B cell (primary cell): ENCODE data around the gene C10orf88. TPM values are rescaled to one million over a fixed set of nuclear protein-coding genes. Genes with fewer than 3 reads are reported as not detected.

Experiments used
- ATAC-seq: fragments of 200-7000 bp; cut with Tn5 transposase; one replicate; pipeline ENCODE4 v1.10.0; 2021; ENCODE audit warnings: low read depth, mild to moderate bottlenecking, moderate number of reproducible peaks, moderate library complexity
- CTCF ChIA-PET: fragments of 350-600 bp; sonication (Branson Sonifier 250); formaldehyde crosslinking; loops from one replicate; lab custom pipeline; 2021; ENCODE audit warnings: antibody characterized with exemption, inconsistent platforms; lab: Charles Lee
- POLR2A ChIA-PET: fragments of 350-600 bp; sonication (Branson Sonifier 250); formaldehyde crosslinking; loops from one replicate; lab custom pipeline; 2021; ENCODE audit warnings: antibody characterized with exemption; lab: Charles Lee
- DNase-seq: peaks from one replicate; pipeline ENCODE4 v3.0.0; 2013
- H2AFZ ChIP-seq: 2 replicates; pipeline ENCODE4 v1.6.1; 2012; ENCODE audit warnings: mild to moderate bottlenecking, low read depth, low read length; ENCODE audit not compliant: insufficient read depth, poor library complexity, severe bottlenecking
- H3K27ac ChIP-seq, 2 donors: 1 replicate in 1 of 2; 2 replicates in 1 of 2; pipeline ENCODE4 v1.5.1; 2012 to 2013; ENCODE audit warnings: low read length in 2 of 2, mild to moderate bottlenecking in 2 of 2, moderate library complexity in 1 of 2
- H3K27me3 ChIP-seq, 4 experiments: fragments of 200-600 bp in 1 of 4; sonication (generic) in 1 of 4; replicated peaks in 1 of 4; 1 replicate in 2 of 4; 2 replicates in 2 of 4; pipeline versions ENCODE4 v1.6.1 to v1.7.0; 2013 to 2016; ENCODE audit warnings: low read length in 3 of 4, mild to moderate bottlenecking in 2 of 4, mixed read lengths in 1 of 4, moderate library complexity in 1 of 4; ENCODE audit not compliant: insufficient read depth in 4 of 4, control insufficient read depth in 3 of 4; ENCODE audit errors: control extremely low read depth in 1 of 4
- H3K36me3 ChIP-seq, 2 experiments: replicated peaks in 1 of 2; 1 replicate in 1 of 2; 2 replicates in 1 of 2; pipeline versions ENCODE4 v1.6.1 to v1.7.1; 2013; ENCODE audit warnings: low read length in 1 of 2; ENCODE audit not compliant: insufficient read depth in 2 of 2, control insufficient read depth in 1 of 2; ENCODE audit errors: control extremely low read depth in 1 of 2, extremely low read depth in 1 of 2
- H3K4me1 ChIP-seq, 2 donors: fragments of 200-600 bp in 1 of 2; sonication (generic) in 1 of 2; 1 replicate in 1 of 2; 2 replicates in 1 of 2; pipeline versions ENCODE4 v1.5.1 to v1.6.1; 2013 to 2017; ENCODE audit warnings: low read length in 2 of 2; ENCODE audit not compliant: control insufficient read depth in 2 of 2, insufficient read depth in 2 of 2
- H3K4me2 ChIP-seq: replicated peaks from 2 replicates; pipeline ENCODE3; 2012; ENCODE audit warnings: mild to moderate bottlenecking, low read depth, low read length; ENCODE audit not compliant: poor library complexity, severe bottlenecking
- H3K4me3 ChIP-seq, 5 experiments: fragments of 200-600 bp in 1 of 5; sonication (generic) in 1 of 5; 1 replicate in 3 of 5; 2 replicates in 2 of 5; pipeline versions ENCODE4 v1.5.1 to v1.7.0; 2011 to 2016; ENCODE audit warnings: low read length in 4 of 5, mild to moderate bottlenecking in 4 of 5, low read depth in 2 of 5, control low read depth in 1 of 5, moderate library complexity in 1 of 5; ENCODE audit not compliant: insufficient read depth in 1 of 5; ENCODE audit errors: control extremely low read depth in 1 of 5, extremely low read depth in 1 of 5
- H3K79me2 ChIP-seq: fragments of 200-600 bp; sonication (generic); one replicate; pipeline ENCODE4 v1.6.0; 2016; ENCODE audit warnings: low read length; ENCODE audit not compliant: control insufficient read depth, insufficient read depth
- H3K9ac ChIP-seq: fragments of 200-600 bp; sonication (generic); 2 replicates; pipeline ENCODE4 v1.6.1; 2017; ENCODE audit warnings: mild to moderate bottlenecking, low read length, moderate library complexity
- H3K9me3 ChIP-seq, 3 donors: one replicate each; pipeline versions ENCODE4 v1.6.1 to v1.7.1; 2013; ENCODE audit warnings: low read length in 2 of 3; ENCODE audit not compliant: control insufficient read depth in 2 of 3, insufficient read depth in 1 of 3; ENCODE audit errors: control extremely low read depth in 1 of 3
- H4K20me1 ChIP-seq: 2 replicates; pipeline ENCODE4 v1.6.0; 2012; ENCODE audit warnings: mild to moderate bottlenecking, low read length; ENCODE audit not compliant: insufficient read depth, control insufficient read depth, poor library complexity, severe bottlenecking
- H3K27ac Mint-ChIP-seq: one replicate; pipeline ENCODE4 v1.8.0; 2021; ENCODE audit warnings: mixed read lengths
- H3K27me3 Mint-ChIP-seq: one replicate; pipeline ENCODE4 v1.8.0; 2021; ENCODE audit warnings: mixed read lengths
- H3K4me1 Mint-ChIP-seq: one replicate; pipeline ENCODE4 v1.8.0; 2021; ENCODE audit warnings: mixed read lengths
- H3K4me3 Mint-ChIP-seq: one replicate; pipeline ENCODE4 v1.8.0; 2021; ENCODE audit warnings: mixed read lengths
- H3K9me3 Mint-ChIP-seq: one replicate; pipeline ENCODE4 v1.8.0; 2022; ENCODE audit warnings: mixed read lengths; ENCODE audit not compliant: insufficient read depth
- CTCF ChIP-seq: fragments of 200-600 bp; IDR thresholded peaks from one replicate; pipeline ENCODE4 v1.8.0; 2022; ENCODE audit warnings: antibody characterized with exemption, mild to moderate bottlenecking
- EZH2 ChIP-seq: IDR thresholded peaks from 2 replicates; pipeline ENCODE4 v1.6.1; 2012; ENCODE audit warnings: borderline replicate concordance, low read depth, mild to moderate bottlenecking, moderate library complexity, low read length; ENCODE audit not compliant: insufficient read depth, poor library complexity, severe bottlenecking
- WGBS: methylation state at CpG from one replicate; pipeline ENCODE4 v1.1.5; 2013; ENCODE audit warnings: missing lambda C conversion rate; ENCODE audit not compliant: insufficient coverage; 5-methylcytosine and 5-hydroxymethylcytosine counted together
- intact Hi-C: fragments of 100-400 bp; cut with micrococcal nuclease; formaldehyde crosslinking; loops from one replicate; pipeline ENCODE4 v1.10.0; 2022
- polyA plus RNA-seq: library from polyadenylated mRNA; depleted of rRNA; stranded (reverse); fragments of >200 nt; gene quantifications from 2 replicates; pipeline ENCODE4 v1.2.3, GENCODE V29; 2012
- total RNA-seq, 2 donors: library from RNA; stranded (reverse); fragments of 120-200 nt in 1 of 2; gene quantifications; 1 replicate in 1 of 2; 2 replicates in 1 of 2; pipeline versions ENCODE4 v1.2.3 to v1.2.4, GENCODE V29; 2013 to 2022

The C10orf88 gene
- total and polyA plus RNA-seq, 2 donors (not counting 1 experiment from before 2014, with no cell fraction given): 4.1 to 11.1 TPM

GRCh38 chr10:122984708-122985107 lies 30.7 kb upstream of the C10orf88 start:
- peaks cover 13% of the 10 kb centered on the region for H3K4me1 Mint-ChIP-seq

GRCh38 chr10:122983898-122984297 lies 29.9 kb upstream of the C10orf88 start:
- POLR2A ChIA-PET: no interaction called here
- Mint-ChIP-seq H3K27ac (no peak overlapping the region), H3K4me3 (no peak overlapping the region)

More at GRCh38 chr10:122984708-122985107, 30.7 kb upstream of the C10orf88 start:
- no peak overlapping the region for H3K27ac Mint-ChIP-seq
- Histone ChIP-seq H4K20me1 (no peaks in the 10 kb centered on the region), H3K27me3 (no peaks in the 10 kb centered on the region), H3K4me1 (peaks cover 9 to 12% of the 10 kb centered on the region in 2 donors), H3K4me3 (no peak overlapping the region), H3K9ac (no peak overlapping the region), H3K27ac (no peak overlapping the region), H3K79me2 (no peaks in the 10 kb centered on the region), H3K9me3 (no peaks in the 10 kb centered on the region), H2AFZ (no peak overlapping the region), H3K36me3 (peaks cover 0 to 4% of the 10 kb centered on the region in 2 experiments), H3K4me2 (no peak overlapping the region)
- intact Hi-C loops: no loop called here
- ATAC-seq (no peak), DNase-seq (no peak)
- H3K9me3 Mint-ChIP-seq: no peaks in the 10 kb centered on the region
- no CpG with 5 or more reads among the region's 2 CpGs for WGBS
- H3K4me3 Mint-ChIP-seq: no peak overlapping the region
- H3K27me3 Mint-ChIP-seq: no peaks in the 10 kb centered on the region
- POLR2A ChIA-PET: no interaction called here
- no peak for TF ChIP-seq CTCF
- no peak for TF ChIP-seq EZH2
- CTCF ChIA-PET: interaction anchor here (1.3 kb wide), 1 partner anchor 20 kb away, joined by 3 read pairs; no protein-coding TSS in a partner anchor

More at GRCh38 chr10:122983898-122984297, 29.9 kb upstream of the C10orf88 start:
- Mint-ChIP-seq H3K27me3 (no peaks in the 10 kb centered on the region), H3K9me3 (no peaks in the 10 kb centered on the region), H3K4me1 (peaks cover 14% of the 10 kb centered on the region)
- Histone ChIP-seq H3K9me3 (no peaks in the 10 kb centered on the region), H3K27ac (no peak overlapping the region), H3K36me3 (peaks cover 0 to 4% of the 10 kb centered on the region in 2 experiments), H3K4me1 (peaks cover 10 to 15% of the 10 kb centered on the region in 2 donors), H3K79me2 (no peaks in the 10 kb centered on the region), H3K27me3 (no peaks in the 10 kb centered on the region), H3K4me2 (no peak overlapping the region), H3K4me3 (no peak overlapping the region), H3K9ac (no peak overlapping the region), H2AFZ (no peak overlapping the region), H4K20me1 (no peaks in the 10 kb centered on the region)
- DNase-seq: no peak
- CTCF ChIA-PET: interaction anchor here (1.1 to 1.3 kb wide), 2 partner anchors 15 to 21 kb away, joined by 3 to 4 read pairs; no protein-coding TSS in a partner anchor
- no peak for TF ChIP-seq EZH2
- TF ChIP-seq CTCF: no peak
- intact Hi-C loops: no loop called here
- no peak for ATAC-seq
- WGBS: 97% methylated on average over 6 of the region's 6 CpGs
